Liver (tissue), 9 donors: Measurements from ENCODE around the gene SLC25A25. TPM values are rescaled to one million over a fixed set of nuclear protein-coding genes. Genes with fewer than 3 reads are reported as not detected.

Source experiments
- DNase-seq: peaks from one replicate; pipeline ENCODE4 v3.0.0-alpha.2; 2017; ENCODE audit warnings: low spot score
- H3K27ac ChIP-seq, 2 donors: one replicate each; pipeline ENCODE4 v1.7.0; 2013; ENCODE audit warnings: inconsistent platforms in 2 of 2, low read length in 2 of 2, control low read depth in 1 of 2, low read depth in 1 of 2, mild to moderate bottlenecking in 1 of 2
- H3K27me3 ChIP-seq, 4 donors: one replicate each; pipeline versions ENCODE4 v1.6.1 to v1.7.0; 2013; ENCODE audit warnings: low read length in 3 of 4, inconsistent platforms in 1 of 4, mild to moderate bottlenecking in 1 of 4, moderate library complexity in 1 of 4; ENCODE audit not compliant: control insufficient read depth in 4 of 4, insufficient read depth in 4 of 4
- H3K36me3 ChIP-seq, 4 donors: one replicate each; pipeline versions ENCODE4 v1.6.1 to v1.7.0; 2013; ENCODE audit warnings: low read length in 3 of 4, mild to moderate bottlenecking in 3 of 4, low read depth in 1 of 4, moderate library complexity in 1 of 4; ENCODE audit not compliant: control insufficient read depth in 4 of 4, insufficient read depth in 3 of 4
- H3K4me1 ChIP-seq, 4 donors: one replicate each; pipeline versions ENCODE4 v1.6.1 to v1.7.0; 2013; ENCODE audit warnings: low read length in 3 of 4, mild to moderate bottlenecking in 3 of 4, moderate library complexity in 1 of 4; ENCODE audit not compliant: control insufficient read depth in 4 of 4, insufficient read depth in 4 of 4
- H3K4me3 ChIP-seq, 3 donors: one replicate each; pipeline versions ENCODE4 v1.6.1 to v1.7.0; 2013; ENCODE audit warnings: low read length in 3 of 3, control low read depth in 1 of 3, low read depth in 1 of 3, mild to moderate bottlenecking in 1 of 3
- H3K9ac ChIP-seq, 2 donors: one replicate each; pipeline ENCODE4 v1.7.0; 2013; ENCODE audit warnings: low read length in 2 of 2, mild to moderate bottlenecking in 2 of 2, moderate library complexity in 2 of 2, control low read depth in 1 of 2, low read depth in 1 of 2
- H3K9me3 ChIP-seq, 4 donors: one replicate each; pipeline versions ENCODE4 v1.6.1 to v1.7.0; 2013; ENCODE audit warnings: low read length in 3 of 4; ENCODE audit not compliant: control insufficient read depth in 4 of 4
- ATF3 ChIP-seq: IDR thresholded peaks from 2 replicates; pipeline ENCODE4 v1.6.1; 2016; ENCODE audit warnings: antibody characterized with exemption
- CTCF ChIP-seq: fragments of 150-350 bp; IDR thresholded peaks from 2 replicates; pipeline ENCODE4 v1.5.1; 2017; ENCODE audit warnings: improper control_type of control experiment, low read depth, low read length; ENCODE audit not compliant: missing input control
- EGR1 ChIP-seq, 2 donors: IDR thresholded peaks; 2 replicates each; pipeline ENCODE4 v1.6.1; 2016 to 2018; ENCODE audit warnings: antibody characterized with exemption in 2 of 2, low read depth in 2 of 2
- FOXA1 ChIP-seq: IDR thresholded peaks from 2 replicates; pipeline ENCODE4 v1.6.1; 2016; ENCODE audit warnings: antibody characterized with exemption
- FOXA2 ChIP-seq: IDR thresholded peaks from 2 replicates; pipeline ENCODE4 v1.6.1; 2016; ENCODE audit warnings: antibody characterized with exemption
- GABPA ChIP-seq, 2 donors: IDR thresholded peaks in 1 of 2; conservative IDR thresholded peaks in 1 of 2; 2 replicates each; pipeline ENCODE4 v1.6.1; 2016; ENCODE audit warnings: antibody characterized with exemption in 2 of 2, mild to moderate bottlenecking in 1 of 2, moderate library complexity in 1 of 2
- HNF4A ChIP-seq, 2 donors: conservative IDR thresholded peaks; 2 replicates each; pipeline ENCODE4 v1.6.1; 2016; ENCODE audit warnings: antibody characterized with exemption in 2 of 2, mild to moderate bottlenecking in 2 of 2
- HNF4G ChIP-seq: IDR thresholded peaks from 2 replicates; pipeline ENCODE4 v1.6.1; 2016; ENCODE audit warnings: antibody characterized with exemption
- JUND ChIP-seq, 2 donors: IDR thresholded peaks; 2 replicates each; pipeline ENCODE4 v1.6.1; 2016; ENCODE audit warnings: antibody characterized with exemption in 2 of 2
- MAX ChIP-seq: IDR thresholded peaks from 2 replicates; pipeline ENCODE4 v1.6.1; 2016; ENCODE audit warnings: antibody characterized with exemption
- NR2F2 ChIP-seq: IDR thresholded peaks from 2 replicates; pipeline ENCODE4 v1.6.1; 2016; ENCODE audit warnings: antibody characterized with exemption
- REST ChIP-seq: IDR thresholded peaks from 2 replicates; pipeline ENCODE4 v1.6.1; 2016; ENCODE audit warnings: antibody characterized with exemption, mild to moderate bottlenecking
- SP1 ChIP-seq: IDR thresholded peaks from 2 replicates; pipeline ENCODE4 v1.6.1; 2018; ENCODE audit warnings: antibody characterized with exemption, mild to moderate bottlenecking
- TAF1 ChIP-seq: conservative IDR thresholded peaks from 2 replicates; pipeline ENCODE4 v1.6.1; 2016; ENCODE audit warnings: antibody characterized with exemption, mild to moderate bottlenecking
- YY1 ChIP-seq: IDR thresholded peaks from 2 replicates; pipeline ENCODE4 v1.6.1; 2016; ENCODE audit warnings: antibody characterized with exemption, mild to moderate bottlenecking
- ZBTB33 ChIP-seq: IDR thresholded peaks from 2 replicates; pipeline ENCODE4 v1.6.1; 2016; ENCODE audit warnings: antibody characterized with exemption
- WGBS: extraction: QIAGEN DNeasy Blood & Tissue Kit; methylation state at CpG from one replicate; pipeline ENCODE4 v1.1.7; 2013; 5-methylcytosine and 5-hydroxymethylcytosine counted together
- polyA plus RNA-seq, 2 donors: library from polyadenylated mRNA; stranded (reverse) in 1 of 2; unstranded in 1 of 2; fragments of 200-250 nt in 1 of 2; fragments of >200 nt in 1 of 2; fragmentation: Nextera tagmentation in 1 of 2; extraction: Ambion mirVana in 1 of 2; gene quantifications; one replicate each; pipeline versions ENCODE4 v1.2.1 to v1.2.3, GENCODE V29; 2013 to 2015
- total RNA-seq, 2 donors: library from RNA; depleted of rRNA; stranded (reverse); fragments of >200 nt; gene quantifications; one replicate each; pipeline ENCODE4 v1.2.3, GENCODE V29; 2014
- donor health status: healthy.
- donor health status: healthy.
- donor health status: healthy.
- donor health status: healthy.
- donor health status: healthy.

The SLC25A25 gene
- total and polyA plus RNA-seq, 4 donors: 21.7 to 74.6 (median 39.3) TPM

GRCh38 chr9:128142061-128142460, 74.0 kb downstream of the SLC25A25 start:
- Histone ChIP-seq H3K36me3 (no peaks in the 10 kb centered on the region), H3K27me3 (no peaks in the 10 kb centered on the region), H3K27ac (no peak overlapping the region), H3K9ac (no peak overlapping the region), H3K4me3 (no peak overlapping the region), H3K4me1 (no peaks in the 10 kb centered on the region), H3K9me3 (no peaks in the 10 kb centered on the region)
- WGBS: 80% methylated on average over 4 of the region's 4 CpGs
- DNase-seq: no peak
- TF ChIP-seq FOXA1 (no peak), ATF3 (no peak), HNF4G (no peak), JUND (IDR thresholded peaks at IDR 0.05) (no peak), EGR1 (IDR thresholded peaks at IDR 0.05; ENCODE audit: low read depth in 2 of 2) (no peak), CTCF (no peak), SP1 (no peak)

- no peak for DNase-seq
- H3K9ac ChIP-seq: no peak overlapping the region
- H3K27ac ChIP-seq: no peak overlapping the region
- no peaks in the 10 kb centered on the region for H3K27me3 ChIP-seq
- H3K9me3 ChIP-seq: no peaks in the 10 kb centered on the region
- no peaks in the 10 kb centered on the region for H3K4me1 ChIP-seq
- TF ChIP-seq REST (no peak), FOXA2 (no peak), GABPA (IDR thresholded peaks at IDR 0.05 in 1 of 2, conservative IDR thresholded peaks at IDR 0.05 in 1 of 2) (no peak), MAX (no peak), NR2F2 (no peak), YY1 (no peak), TAF1 (no peak), HNF4G (no peak), EGR1 (IDR thresholded peaks at IDR 0.05; ENCODE audit: low read depth in 2 of 2) (no peak), SP1 (no peak), ZBTB33 (no peak), JUND (IDR thresholded peaks at IDR 0.05) (no peak), HNF4A (conservative IDR thresholded peaks at IDR 0.05) (no peak), CTCF (no peak), FOXA1 (no peak)
- WGBS: 90% methylated on average over 2 of the region's 2 CpGs
- H3K36me3 ChIP-seq: no peaks in the 10 kb centered on the region
- no peak overlapping the region for H3K4me3 ChIP-seq
These were observed 74.6 kb downstream of the SLC25A25 start for GRCh38 chr9:128142596-128142995.
